ENCODE data around the gene TUFM. TPM values are rescaled to one million over a fixed set of nuclear protein-coding genes. Genes with fewer than 3 reads are reported as not detected.

The TUFM gene
- total RNA-seq (2022) (184 and 198 TPM in 2 replicates), Bru-seq, nascent RNA (percentile 79 among the genes with signal in this experiment), BruChase-seq, experiment 1, labeled RNA remaining after a 6-hour chase (percentile 95 among the genes with signal in this experiment), BruChase-seq, experiment 2, labeled RNA remaining after a 2-hour chase (percentile 86 among the genes with signal in this experiment)
- long read RNA-seq, transcript TUFM-201 (10 exons, 2,071 nt): major isoform, 635 of 675 reads
- long read RNA-seq, partial matches to known transcripts: 13 of 675 reads
- long read RNA-seq, other reads (novel, unspliced or antisense): 26 of 675 reads

DNA sequence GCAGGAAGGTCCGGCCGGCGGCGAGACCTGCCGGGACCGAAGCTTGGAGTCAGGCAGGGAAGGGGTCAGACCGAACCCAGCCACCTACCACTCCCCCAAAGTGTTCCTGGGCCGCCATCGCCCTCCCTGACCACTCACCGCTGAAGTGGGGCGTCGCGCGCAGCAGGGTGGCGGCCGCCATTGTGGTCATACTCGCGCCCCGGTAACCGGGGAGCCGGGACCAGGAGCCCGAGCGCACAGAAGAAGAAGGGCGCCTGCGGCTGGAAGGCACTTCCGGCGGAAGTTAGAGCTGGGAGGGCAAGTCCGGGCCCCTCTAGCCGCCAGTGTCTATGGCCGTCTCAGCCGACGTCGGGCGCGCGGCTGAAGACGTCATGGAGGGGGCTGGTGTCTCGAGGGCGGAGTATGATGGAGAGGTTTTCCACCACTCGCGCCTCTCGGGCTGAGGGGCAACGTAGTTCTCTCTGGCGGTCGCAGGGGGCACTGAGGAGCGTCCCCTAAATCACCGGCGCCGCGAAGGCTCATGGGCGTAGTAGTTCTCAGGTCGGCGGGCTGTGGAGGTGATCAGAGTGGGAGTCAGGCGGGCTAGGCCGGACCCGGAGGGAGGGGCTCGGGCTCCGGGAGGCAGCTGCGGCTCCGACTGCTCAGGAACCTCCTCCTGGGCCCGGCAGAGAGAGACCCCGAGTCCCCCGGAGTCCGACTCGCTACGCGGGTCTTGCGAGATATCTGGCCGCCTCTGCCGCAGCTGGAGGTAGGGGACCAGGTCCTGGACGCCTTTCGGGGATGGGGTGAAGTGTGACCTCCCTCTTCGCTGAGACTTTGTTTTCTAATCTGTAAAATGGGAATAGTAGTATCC is at the start of gene TUFM:
TUFM (minus strand) TSS at position 269 of the 853 bp plus-strand sequence; CDS start at position 190, 79 bp downstream.
- Mint-ChIP-seq H3K27me3 (ENCODE audit: insufficient read depth, unreplicated experiment) (no peaks in the 10 kb centered on the region), H3K4me3 (ENCODE audit: unreplicated experiment) (peak within 1 kb of the TSS; percentile 99), H3K4me1 (ENCODE audit: insufficient read depth, unreplicated experiment) (peaks cover 7% of the 10 kb centered on the region), H3K9me3 (ENCODE audit: unreplicated experiment) (no peaks in the 10 kb centered on the region), H3K36me3 (ENCODE audit: insufficient read depth, unreplicated experiment) (peaks cover 43% of the 10 kb centered on the region), H3K27ac (ENCODE audit: low read depth, unreplicated experiment) (peak within 1 kb of the TSS; percentile 99)
- BruUV-seq (replicated peaks): TSS peak; percentile 40
- intact Hi-C loops (cut with micrococcal nuclease): no loop called here
- TF ChIP-seq, protein P1, sequence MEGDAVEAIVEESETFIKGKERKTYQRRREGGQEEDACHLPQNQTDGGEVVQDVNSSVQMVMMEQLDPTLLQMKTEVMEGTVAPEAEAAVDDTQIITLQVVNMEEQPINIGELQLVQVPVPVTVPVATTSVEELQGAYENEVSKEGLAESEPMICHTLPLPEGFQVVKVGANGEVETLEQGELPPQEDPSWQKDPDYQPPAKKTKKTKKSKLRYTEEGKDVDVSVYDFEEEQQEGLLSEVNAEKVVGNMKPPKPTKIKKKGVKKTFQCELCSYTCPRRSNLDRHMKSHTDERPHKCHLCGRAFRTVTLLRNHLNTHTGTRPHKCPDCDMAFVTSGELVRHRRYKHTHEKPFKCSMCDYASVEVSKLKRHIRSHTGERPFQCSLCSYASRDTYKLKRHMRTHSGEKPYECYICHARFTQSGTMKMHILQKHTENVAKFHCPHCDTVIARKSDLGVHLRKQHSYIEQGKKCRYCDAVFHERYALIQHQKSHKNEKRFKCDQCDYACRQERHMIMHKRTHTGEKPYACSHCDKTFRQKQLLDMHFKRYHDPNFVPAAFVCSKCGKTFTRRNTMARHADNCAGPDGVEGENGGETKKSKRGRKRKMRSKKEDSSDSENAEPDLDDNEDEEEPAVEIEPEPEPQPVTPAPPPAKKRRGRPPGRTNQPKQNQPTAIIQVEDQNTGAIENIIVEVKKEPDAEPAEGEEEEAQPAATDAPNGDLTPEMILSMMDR (IDR thresholded peaks at IDR 0.05; ENCODE audit: unreplicated experiment): peak; percentile 39
- ChIA-PET POLR2A (interaction anchor here (0.9 to 8.3 kb wide), 16 partner anchors 8 to 308 kb away, joined by 3 to 135 read pairs (median 5); partner anchors contain the start of genes ATXN2L, NFATC2IP, NUPR1 and RABEP2), CTCF (interaction anchor here (0.5 to 4.4 kb wide), 9 partner anchors 9 to 556 kb away, joined by 3 to 28 read pairs (median 3); no protein-coding TSS in a partner anchor)
- peak; percentile 97 for DNase-seq (ENCODE audit: unreplicated experiment)

DNA sequence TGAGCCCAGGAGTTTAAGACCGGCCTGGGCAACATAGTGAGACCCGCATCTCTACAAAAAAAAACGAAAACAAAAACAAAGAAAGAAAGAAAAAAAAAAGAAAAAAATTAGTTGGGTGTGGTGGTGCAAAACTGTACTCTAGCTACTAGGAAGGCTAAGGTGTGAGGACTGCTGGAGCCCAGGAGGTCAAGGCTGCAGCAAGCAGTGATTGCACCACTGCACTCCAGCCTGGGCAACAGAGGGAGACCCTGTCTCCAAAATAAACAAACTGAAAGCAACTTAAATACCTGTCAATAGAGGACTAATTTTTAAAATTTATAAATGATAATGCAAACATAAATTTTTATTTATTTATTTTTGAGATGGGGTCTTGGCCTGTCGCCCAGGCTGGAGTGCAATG is 49.5 kb upstream of the TUFM start:
- no peaks in the 10 kb centered on the region for H3K36me3 Mint-ChIP-seq (ENCODE audit: insufficient read depth, unreplicated experiment)
- no peak for DNase-seq (ENCODE audit: unreplicated experiment)
- H3K4me3 Mint-ChIP-seq (ENCODE audit: unreplicated experiment): no peak overlapping the region
- no peaks in the 10 kb centered on the region for H3K27me3 Mint-ChIP-seq (ENCODE audit: insufficient read depth, unreplicated experiment)
- no peaks in the 10 kb centered on the region for H3K4me1 Mint-ChIP-seq (ENCODE audit: insufficient read depth, unreplicated experiment)
- no TSS peak for BruUV-seq (replicated peaks)
- intact Hi-C loops (cut with micrococcal nuclease): no loop called here
- ChIA-PET POLR2A (no interaction called here), CTCF (no interaction called here)
- no peaks in the 10 kb centered on the region for H3K9me3 Mint-ChIP-seq (ENCODE audit: unreplicated experiment)
- TF ChIP-seq, protein P1 (IDR thresholded peaks at IDR 0.05; ENCODE audit: unreplicated experiment): no peak
- H3K27ac Mint-ChIP-seq (ENCODE audit: low read depth, unreplicated experiment): no peak overlapping the region

DNA sequence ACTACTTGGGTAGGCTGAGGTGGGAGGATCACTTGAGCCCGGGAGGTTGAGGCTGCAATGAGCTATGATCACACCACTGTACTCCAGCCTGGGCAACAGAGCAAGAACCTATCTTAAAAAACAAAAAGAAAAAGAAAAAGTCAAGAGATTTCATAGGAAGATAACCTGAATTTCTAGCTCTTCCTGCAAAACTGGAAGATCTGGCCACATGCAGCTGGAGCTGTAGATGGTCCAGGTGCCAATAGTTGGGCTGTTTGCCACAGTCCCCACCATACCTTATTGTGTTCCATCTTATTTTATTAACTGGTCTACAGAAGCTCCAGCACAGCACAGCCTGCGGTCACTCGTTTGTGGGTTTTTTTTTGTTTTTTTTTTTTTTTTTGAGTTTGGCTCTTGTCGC is 47.1 kb upstream of the TUFM start:
- no TSS peak for BruUV-seq (replicated peaks)
- POLR2A ChIA-PET: interaction anchor here (0.7 kb wide), 1 partner anchor 50 kb away, joined by 3 read pairs; no protein-coding TSS in a partner anchor
- TF ChIP-seq, protein P1 (IDR thresholded peaks at IDR 0.05; ENCODE audit: unreplicated experiment): no peak
- no peak overlapping the region for H3K27ac Mint-ChIP-seq (ENCODE audit: low read depth, unreplicated experiment)
- CTCF ChIA-PET: interaction anchor here (0.6 kb wide), 2 partner anchors 20 to 28 kb away, joined by 3 read pairs; no protein-coding TSS in a partner anchor
- no peaks in the 10 kb centered on the region for H3K4me1 Mint-ChIP-seq (ENCODE audit: insufficient read depth, unreplicated experiment)
- DNase-seq (ENCODE audit: unreplicated experiment): no peak
- no peak overlapping the region for H3K4me3 Mint-ChIP-seq (ENCODE audit: unreplicated experiment)
- H3K27me3 Mint-ChIP-seq (ENCODE audit: insufficient read depth, unreplicated experiment): no peaks in the 10 kb centered on the region
- H3K36me3 Mint-ChIP-seq (ENCODE audit: insufficient read depth, unreplicated experiment): no peaks in the 10 kb centered on the region
- intact Hi-C loops (cut with micrococcal nuclease): no loop called here
- no peaks in the 10 kb centered on the region for H3K9me3 Mint-ChIP-seq (ENCODE audit: unreplicated experiment)
